ENCODE data around the gene PDE3A. TPM values are rescaled to one million over a fixed set of nuclear protein-coding genes. Genes with fewer than 3 reads are reported as not detected.
"Not testable (repeated sequence)": the region's sequence is repeated elsewhere in the genome, so short reads cannot be mapped to it uniquely, and the experiment has no call there.

The PDE3A gene
- total and polyA plus RNA-seq, 2 experiments from 2014 or later = 1.8 to 2.7 TPM

DNA sequence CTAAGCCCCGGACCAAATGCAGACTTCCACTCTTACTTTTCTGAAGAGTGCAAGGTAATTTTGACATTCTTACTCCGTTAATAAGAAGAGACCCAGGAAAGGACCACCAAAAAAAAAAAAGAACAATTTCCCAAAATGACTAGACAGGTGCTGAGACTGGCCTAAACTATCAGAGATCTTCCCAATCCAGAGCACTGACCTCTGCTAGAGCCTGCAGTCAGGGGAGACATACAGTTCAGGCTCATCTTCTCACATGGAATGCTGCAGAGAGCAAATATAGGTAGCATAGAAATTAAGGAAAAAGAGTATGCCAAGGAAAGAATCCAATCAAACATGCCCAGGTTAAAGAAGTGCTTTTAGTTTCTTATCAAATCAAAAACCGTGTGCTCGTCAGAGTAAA is 177.9 kb downstream of the PDE3A start:
- H3K36me3 ChIP-seq = no peaks in the 10 kb centered on the region
- no peak overlapping the region for H3K27ac ChIP-seq
- H3K9me3 ChIP-seq (ENCODE audit: low read depth) = no peaks in the 10 kb centered on the region
- no peaks in the 10 kb centered on the region for H3K27me3 ChIP-seq
- TF ChIP-seq, protein P1, sequence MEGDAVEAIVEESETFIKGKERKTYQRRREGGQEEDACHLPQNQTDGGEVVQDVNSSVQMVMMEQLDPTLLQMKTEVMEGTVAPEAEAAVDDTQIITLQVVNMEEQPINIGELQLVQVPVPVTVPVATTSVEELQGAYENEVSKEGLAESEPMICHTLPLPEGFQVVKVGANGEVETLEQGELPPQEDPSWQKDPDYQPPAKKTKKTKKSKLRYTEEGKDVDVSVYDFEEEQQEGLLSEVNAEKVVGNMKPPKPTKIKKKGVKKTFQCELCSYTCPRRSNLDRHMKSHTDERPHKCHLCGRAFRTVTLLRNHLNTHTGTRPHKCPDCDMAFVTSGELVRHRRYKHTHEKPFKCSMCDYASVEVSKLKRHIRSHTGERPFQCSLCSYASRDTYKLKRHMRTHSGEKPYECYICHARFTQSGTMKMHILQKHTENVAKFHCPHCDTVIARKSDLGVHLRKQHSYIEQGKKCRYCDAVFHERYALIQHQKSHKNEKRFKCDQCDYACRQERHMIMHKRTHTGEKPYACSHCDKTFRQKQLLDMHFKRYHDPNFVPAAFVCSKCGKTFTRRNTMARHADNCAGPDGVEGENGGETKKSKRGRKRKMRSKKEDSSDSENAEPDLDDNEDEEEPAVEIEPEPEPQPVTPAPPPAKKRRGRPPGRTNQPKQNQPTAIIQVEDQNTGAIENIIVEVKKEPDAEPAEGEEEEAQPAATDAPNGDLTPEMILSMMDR (IDR thresholded peaks at IDR 0.05; ENCODE audit: low read depth, low read length) = no peak
- H3K4me3 ChIP-seq = no peak overlapping the region
- no peaks in the 10 kb centered on the region for H3K4me1 ChIP-seq (ENCODE audit: low read depth)
- no peak for DNase-seq (ENCODE audit: low read depth in 1 of 2, low spot score in 1 of 2)

DNA sequence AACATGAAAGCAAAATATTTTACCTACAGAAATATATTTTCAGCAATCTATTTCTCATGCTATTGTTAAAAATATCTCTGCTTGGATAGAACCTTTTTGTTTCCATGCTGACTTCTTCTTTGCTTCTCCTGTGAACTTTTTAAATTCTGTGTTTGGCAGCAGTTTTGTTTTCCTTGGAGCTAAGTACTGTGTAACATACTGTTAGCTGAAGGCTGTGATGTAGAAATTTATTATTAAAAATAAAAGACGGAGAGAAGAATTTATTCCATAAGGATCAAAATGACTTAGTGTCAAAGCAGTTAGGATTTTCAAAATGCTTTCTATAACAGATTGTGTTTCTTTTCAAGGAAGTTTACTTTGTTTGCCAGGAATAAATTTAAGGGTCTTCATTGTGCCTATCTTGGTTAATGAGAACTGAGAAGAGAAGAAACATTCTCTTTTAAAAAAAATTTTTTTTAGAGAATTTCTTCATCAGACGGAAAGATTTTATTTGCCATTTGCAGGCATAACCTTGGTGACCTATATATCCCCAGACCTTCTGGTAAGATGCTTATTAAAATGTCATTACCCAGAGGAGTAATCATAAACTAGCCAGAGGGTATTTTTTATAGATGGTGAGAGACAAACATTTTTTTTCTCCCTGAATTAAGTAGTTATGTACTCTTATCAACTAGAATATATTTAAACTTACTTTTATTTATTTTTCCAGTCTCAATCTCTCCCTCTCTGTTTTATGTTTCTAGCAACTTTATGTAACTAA is 179.7 kb downstream of the PDE3A start:
- no peaks in the 10 kb centered on the region for H3K9me3 ChIP-seq (ENCODE audit: low read depth)
- H3K4me1 ChIP-seq (ENCODE audit: low read depth) = no peaks in the 10 kb centered on the region
- H3K27me3 ChIP-seq = no peaks in the 10 kb centered on the region
- TF ChIP-seq, protein P1 (IDR thresholded peaks at IDR 0.05; ENCODE audit: low read depth, low read length) = no peak
- no peak overlapping the region for H3K4me3 ChIP-seq
- DNase-seq (ENCODE audit: low read depth in 1 of 2, low spot score in 1 of 2) = peak in 1 of 2 donors; percentile 67
- H3K36me3 ChIP-seq = no peaks in the 10 kb centered on the region
- H3K27ac ChIP-seq = no peak overlapping the region

DNA sequence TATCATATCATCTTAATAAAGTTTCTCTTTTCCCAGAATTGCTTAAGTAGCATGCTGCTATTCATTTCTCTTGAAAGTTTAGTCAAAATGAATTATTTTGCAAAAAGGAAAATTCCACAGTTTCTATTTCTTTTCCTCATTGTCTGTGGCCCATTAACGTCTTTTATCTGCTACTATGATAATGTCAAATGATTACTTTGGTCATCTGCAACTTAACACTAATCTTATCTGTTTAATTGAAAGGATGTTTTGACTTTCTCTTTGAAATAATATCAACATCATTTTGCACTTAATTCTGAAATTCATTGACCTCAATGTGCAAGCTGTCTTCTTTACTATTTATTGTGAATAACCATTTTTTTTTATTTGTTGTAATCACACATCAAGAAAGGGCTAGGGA is 180.3 kb downstream of the PDE3A start:
- TF ChIP-seq, protein P1 (IDR thresholded peaks at IDR 0.05; ENCODE audit: low read depth, low read length) = no peak
- DNase-seq (ENCODE audit: low read depth in 1 of 2, low spot score in 1 of 2) = no peak
- Histone ChIP-seq H3K27me3 (no peaks in the 10 kb centered on the region), H3K36me3 (no peaks in the 10 kb centered on the region), H3K9me3 (ENCODE audit: low read depth) (no peaks in the 10 kb centered on the region), H3K4me1 (ENCODE audit: low read depth) (no peaks in the 10 kb centered on the region), H3K4me3 (no peak overlapping the region), H3K27ac (no peak overlapping the region)

DNA sequence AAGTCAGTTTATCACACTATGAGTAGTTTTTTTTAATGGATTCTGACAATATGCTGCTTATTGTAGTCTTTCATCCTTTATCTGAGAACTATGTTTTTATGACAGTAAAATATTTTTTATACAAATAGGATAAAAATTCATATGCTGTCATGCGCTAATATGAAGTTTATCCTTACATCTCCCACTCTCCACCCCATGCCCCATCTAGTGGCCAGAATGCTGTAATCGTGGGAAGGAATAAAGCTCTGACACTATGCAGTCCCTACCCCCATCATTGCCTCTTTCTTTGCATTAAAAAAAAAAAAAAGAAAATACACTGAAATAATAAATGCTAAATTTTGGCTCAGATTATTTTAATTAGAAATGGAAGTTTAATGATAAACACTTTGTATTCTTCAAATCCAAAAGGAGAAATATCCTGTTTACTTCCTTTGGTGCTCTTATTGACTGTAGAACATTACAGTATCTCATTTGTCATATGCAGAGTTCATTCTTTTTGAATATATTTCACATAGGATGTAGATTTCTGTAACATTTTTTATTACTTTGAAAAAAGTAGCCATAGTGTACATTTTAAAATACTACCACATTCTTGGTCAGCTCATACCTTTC is 180.9 kb downstream of the PDE3A start:
- TF ChIP-seq, protein P1 (IDR thresholded peaks at IDR 0.05; ENCODE audit: low read depth, low read length) = peak; percentile 76
- H3K9me3 ChIP-seq (ENCODE audit: low read depth) = no peaks in the 10 kb centered on the region
- H3K27ac ChIP-seq = no peak overlapping the region
- no peak overlapping the region for H3K4me3 ChIP-seq
- no peaks in the 10 kb centered on the region for H3K4me1 ChIP-seq (ENCODE audit: low read depth)
- no peaks in the 10 kb centered on the region for H3K36me3 ChIP-seq
- no peaks in the 10 kb centered on the region for H3K27me3 ChIP-seq
- peak; percentile 45 to 73 for DNase-seq (ENCODE audit: low read depth in 1 of 2, low spot score in 1 of 2)

GRCh38 chr12:20551742-20552442 is 183.6 kb downstream of the PDE3A start:
- H3K9me3 ChIP-seq (ENCODE audit: low read depth); DNase-seq (ENCODE audit: low read depth in 1 of 2, low spot score in 1 of 2); H3K27me3 ChIP-seq; H3K4me1 ChIP-seq (ENCODE audit: low read depth); H3K36me3 ChIP-seq; H3K27ac ChIP-seq; H3K4me3 ChIP-seq: not testable (repeated sequence)

DNA sequence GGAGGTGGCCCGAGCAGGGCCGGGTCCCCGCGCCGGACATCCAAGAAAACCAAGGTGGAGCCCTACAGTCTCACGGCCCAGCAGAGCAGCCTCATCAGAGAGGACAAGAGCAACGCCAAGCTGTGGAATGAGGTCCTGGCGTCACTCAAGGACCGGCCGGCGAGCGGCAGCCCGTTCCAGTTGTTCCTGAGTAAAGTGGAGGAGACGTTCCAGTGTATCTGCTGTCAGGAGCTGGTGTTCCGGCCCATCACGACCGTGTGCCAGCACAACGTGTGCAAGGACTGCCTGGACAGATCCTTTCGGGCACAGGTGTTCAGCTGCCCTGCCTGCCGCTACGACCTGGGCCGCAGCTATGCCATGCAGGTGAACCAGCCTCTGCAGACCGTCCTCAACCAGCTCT is 184.2 kb downstream of the PDE3A start:
- H3K27ac ChIP-seq; H3K4me3 ChIP-seq; H3K36me3 ChIP-seq; H3K4me1 ChIP-seq (ENCODE audit: low read depth); DNase-seq (ENCODE audit: low read depth in 1 of 2, low spot score in 1 of 2); H3K27me3 ChIP-seq; H3K9me3 ChIP-seq (ENCODE audit: low read depth): not testable (repeated sequence)

All from cardiac muscle cell (in vitro differentiated cells and primary cell).